Suppressor macrophage treated with lipopolysaccharide for 1 hour (primary cell): ENCODE measurements around the gene NEU2.
"Not testable (repeated sequence)": the region's sequence is repeated elsewhere in the genome, so short reads cannot be mapped to it uniquely, and the experiment has no call there.

ENCODE experiments used
- DNase-seq, 3 donors: peaks; one replicate each; pipeline ENCODE4 v3.0.0-alpha.2; 2020 to 2022

The NEU2 gene

GRCh38 chr2:233036162-233036838 lies 3.8 kb downstream of the NEU2 start:
- DNase-seq = no peak

GRCh38 chr2:233037078-233037477 lies 4.6 kb downstream of the NEU2 start:
- peak in 1 of 3 donors; percentile 27 for DNase-seq

GRCh38 chr2:233039212-233039845 lies 6.9 kb downstream of the NEU2 start:
- DNase-seq = no peak

- no peak for DNase-seq
These were observed 7.5 kb downstream of the NEU2 start for GRCh38 chr2:233039846-233040530.

- no peak for DNase-seq
These were observed 8.1 kb downstream of the NEU2 start for GRCh38 chr2:233040571-233040970.

- DNase-seq = peak in 2 of 3 donors; percentile 12 to 41
These were observed 9.4 kb downstream of the NEU2 start for GRCh38 chr2:233041722-233042323.

- no peak for DNase-seq
These were observed 10.1 kb downstream of the NEU2 start for GRCh38 chr2:233042549-233042948.

GRCh38 chr2:233044974-233045605 lies 12.6 kb downstream of the NEU2 start:
- no peak for DNase-seq

- DNase-seq = no peak
These were observed 14.7 kb downstream of the NEU2 start for GRCh38 chr2:233047206-233047605.

- no peak for DNase-seq
These were observed 15.2 kb downstream of the NEU2 start for GRCh38 chr2:233047667-233048066.

- no peak for DNase-seq
These were observed 16.2 kb downstream of the NEU2 start for GRCh38 chr2:233048569-233049193.

GRCh38 chr2:233049194-233049761 lies 16.8 kb downstream of the NEU2 start:
- no peak for DNase-seq

GRCh38 chr2:233051241-233052149 lies 19.0 kb downstream of the NEU2 start:
- peak; percentile 55 to 63 (median 63) for DNase-seq

- not testable (repeated sequence) for DNase-seq
These were observed 20.0 kb downstream of the NEU2 start for GRCh38 chr2:233052517-233052916.

GRCh38 chr2:233053928-233054784 lies 21.7 kb downstream of the NEU2 start:
- DNase-seq = peak; percentile 72 to 90 (median 78)

- DNase-seq = no peak
These were observed 22.9 kb downstream of the NEU2 start for GRCh38 chr2:233055362-233055761.

- DNase-seq = no peak
These were observed 24.6 kb downstream of the NEU2 start for GRCh38 chr2:233056961-233057605.

GRCh38 chr2:233058717-233059546 lies 26.5 kb downstream of the NEU2 start:
- no peak for DNase-seq

GRCh38 chr2:233059547-233059796 lies 27.0 kb downstream of the NEU2 start:
- peak in 1 of 3 donors; percentile 48 for DNase-seq
